ENCODE data around the gene ERCC4. TPM values are rescaled to one million over a fixed set of nuclear protein-coding genes. Genes with fewer than 3 reads are reported as not detected.

ERCC4 gene
- total RNA-seq, 1 experiment from 2014 or later = 7.1 TPM

GRCh38 chr16:13909872-13910303, 10.1 kb upstream of the ERCC4 start:
- intact Hi-C loops (cut with micrococcal nuclease; ENCODE audit: unreplicated experiment) = no loop called here
- 0 out of 2 replicates have a peak, but pooled peaks cover 7% of the 10 kb centered on the region for H3K4me1 ChIP-seq
- H3K9me3 ChIP-seq = 0 out of 2 replicates have a peak, but pooled peaks cover 3% of the 10 kb centered on the region
- H3K4me3 ChIP-seq (ENCODE audit: low read depth, low read length) = no peak overlapping the region
- Mint-ChIP-seq H3K9me3 (ENCODE audit: unreplicated experiment) (peaks cover 28% of the 10 kb centered on the region), H3K4me3 (ENCODE audit: unreplicated experiment) (no peak overlapping the region), H3K27ac (ENCODE audit: unreplicated experiment) (no peak overlapping the region), H3K27me3 (ENCODE audit: insufficient read depth, unreplicated experiment) (peaks cover 10% of the 10 kb centered on the region), H3K36me3 (ENCODE audit: insufficient read depth, unreplicated experiment) (no peaks in the 10 kb centered on the region), H3K4me1 (ENCODE audit: low read depth, unreplicated experiment) (peaks cover 13% of the 10 kb centered on the region)
- H3K36me3 ChIP-seq (ENCODE audit: control insufficient read depth, insufficient read depth, low read length) = no peaks in the 10 kb centered on the region
- no TSS peak for BruUV-seq (replicated peaks)
- no peaks in the 10 kb centered on the region for H3K27me3 ChIP-seq (replicated peaks; ENCODE audit: control insufficient read depth, insufficient read depth, low read length)
- POLR2A ChIA-PET = no interaction called here
- CTCF ChIA-PET = interaction anchor here (0.6 kb wide), 1 partner anchor 580 kb away, joined by 5 read pairs; no protein-coding TSS in a partner anchor
- TF ChIP-seq, protein P1, sequence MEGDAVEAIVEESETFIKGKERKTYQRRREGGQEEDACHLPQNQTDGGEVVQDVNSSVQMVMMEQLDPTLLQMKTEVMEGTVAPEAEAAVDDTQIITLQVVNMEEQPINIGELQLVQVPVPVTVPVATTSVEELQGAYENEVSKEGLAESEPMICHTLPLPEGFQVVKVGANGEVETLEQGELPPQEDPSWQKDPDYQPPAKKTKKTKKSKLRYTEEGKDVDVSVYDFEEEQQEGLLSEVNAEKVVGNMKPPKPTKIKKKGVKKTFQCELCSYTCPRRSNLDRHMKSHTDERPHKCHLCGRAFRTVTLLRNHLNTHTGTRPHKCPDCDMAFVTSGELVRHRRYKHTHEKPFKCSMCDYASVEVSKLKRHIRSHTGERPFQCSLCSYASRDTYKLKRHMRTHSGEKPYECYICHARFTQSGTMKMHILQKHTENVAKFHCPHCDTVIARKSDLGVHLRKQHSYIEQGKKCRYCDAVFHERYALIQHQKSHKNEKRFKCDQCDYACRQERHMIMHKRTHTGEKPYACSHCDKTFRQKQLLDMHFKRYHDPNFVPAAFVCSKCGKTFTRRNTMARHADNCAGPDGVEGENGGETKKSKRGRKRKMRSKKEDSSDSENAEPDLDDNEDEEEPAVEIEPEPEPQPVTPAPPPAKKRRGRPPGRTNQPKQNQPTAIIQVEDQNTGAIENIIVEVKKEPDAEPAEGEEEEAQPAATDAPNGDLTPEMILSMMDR (IDR thresholded peaks at IDR 0.05; ENCODE audit: insufficient read depth in 1 of 2, low read depth in 1 of 2, low read length in 1 of 2, severe bottlenecking in 1 of 2, unreplicated experiment in 1 of 2) = no peak
- peak in 1 of 2 experiments; percentile 10 for DNase-seq

GRCh38 chr16:13911306-13911705, 8.6 kb upstream of the ERCC4 start:
- H3K36me3 ChIP-seq (ENCODE audit: control insufficient read depth, insufficient read depth, low read length) = no peaks in the 10 kb centered on the region
- H3K9me3 Mint-ChIP-seq (ENCODE audit: unreplicated experiment) = peaks cover 19% of the 10 kb centered on the region
- no peak overlapping the region for H3K4me3 Mint-ChIP-seq (ENCODE audit: unreplicated experiment)
- BruUV-seq (replicated peaks) = no TSS peak
- ChIA-PET CTCF (interaction anchor here (0.7 kb wide), 1 partner anchor 25 kb away, joined by 5 read pairs; no protein-coding TSS in a partner anchor), POLR2A (no interaction called here)
- intact Hi-C loops (cut with micrococcal nuclease; ENCODE audit: unreplicated experiment) = no loop called here
- H3K27ac Mint-ChIP-seq (ENCODE audit: unreplicated experiment) = no peak overlapping the region
- H3K4me1 Mint-ChIP-seq (ENCODE audit: low read depth, unreplicated experiment) = peaks cover 12% of the 10 kb centered on the region
- 0 out of 2 replicates have a peak, but pooled peaks cover 3% of the 10 kb centered on the region for H3K9me3 ChIP-seq
- peaks cover 10% of the 10 kb centered on the region for H3K27me3 Mint-ChIP-seq (ENCODE audit: insufficient read depth, unreplicated experiment)
- TF ChIP-seq, protein P1 (IDR thresholded peaks at IDR 0.05; ENCODE audit: insufficient read depth in 1 of 2, low read depth in 1 of 2, low read length in 1 of 2, severe bottlenecking in 1 of 2, unreplicated experiment in 1 of 2) = no peak
- 0 out of 2 replicates have a peak, but pooled peaks cover 7% of the 10 kb centered on the region for H3K4me1 ChIP-seq
- no peak overlapping the region for H3K4me3 ChIP-seq (ENCODE audit: low read depth, low read length)
- no peaks in the 10 kb centered on the region for H3K36me3 Mint-ChIP-seq (ENCODE audit: insufficient read depth, unreplicated experiment)
- no peak for DNase-seq
- H3K27me3 ChIP-seq (replicated peaks; ENCODE audit: control insufficient read depth, insufficient read depth, low read length) = no peaks in the 10 kb centered on the region

DNA sequence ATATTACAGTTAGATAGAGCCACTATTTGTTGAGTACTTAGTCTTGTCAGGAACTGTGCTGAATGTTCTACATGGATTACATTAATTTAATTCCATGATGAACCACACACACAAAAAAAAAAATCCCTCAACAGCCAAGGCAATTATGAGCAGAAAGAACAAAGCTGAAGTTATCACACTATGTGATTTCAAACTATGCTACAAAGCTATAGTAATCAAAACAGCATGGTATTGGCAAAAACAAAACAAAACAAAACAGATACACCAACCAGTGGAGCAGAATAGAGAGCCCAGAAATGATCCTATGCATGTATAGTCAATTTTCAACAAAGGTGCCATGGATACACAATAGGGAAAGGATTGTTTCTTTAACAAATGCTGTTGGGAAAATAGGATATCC, 8.1 kb upstream of the ERCC4 start:
- Histone ChIP-seq H3K27me3 (replicated peaks; ENCODE audit: control insufficient read depth, insufficient read depth, low read length) (no peaks in the 10 kb centered on the region), H3K4me1 (0 out of 2 replicates have a peak, but pooled peaks cover 7% of the 10 kb centered on the region), H3K9me3 (0 out of 2 replicates have a peak, but pooled peaks cover 3% of the 10 kb centered on the region), H3K36me3 (ENCODE audit: control insufficient read depth, insufficient read depth, low read length) (no peaks in the 10 kb centered on the region), H3K4me3 (ENCODE audit: low read depth, low read length) (no peak overlapping the region)
- CTCF ChIA-PET = no interaction called here
- Mint-ChIP-seq H3K4me3 (ENCODE audit: unreplicated experiment) (no peak overlapping the region), H3K4me1 (ENCODE audit: low read depth, unreplicated experiment) (peaks cover 7% of the 10 kb centered on the region), H3K9me3 (ENCODE audit: unreplicated experiment) (peaks cover 14% of the 10 kb centered on the region), H3K27ac (ENCODE audit: unreplicated experiment) (no peak overlapping the region), H3K27me3 (ENCODE audit: insufficient read depth, unreplicated experiment) (peaks cover 7% of the 10 kb centered on the region), H3K36me3 (ENCODE audit: insufficient read depth, unreplicated experiment) (no peaks in the 10 kb centered on the region)
- BruUV-seq (replicated peaks) = no TSS peak
- no peak for DNase-seq
- intact Hi-C loops (cut with micrococcal nuclease; ENCODE audit: unreplicated experiment) = no loop called here
- POLR2A ChIA-PET = no interaction called here
- TF ChIP-seq, protein P1 (IDR thresholded peaks at IDR 0.05; ENCODE audit: insufficient read depth in 1 of 2, low read depth in 1 of 2, low read length in 1 of 2, severe bottlenecking in 1 of 2, unreplicated experiment in 1 of 2) = no peak

Data from Caco-2 (cell line).